ENCODE data around the gene LARGE2.

The LARGE2 gene

GRCh38 chr11:45964911-45965389 lies 42.5 kb downstream of the LARGE2 start:
- peak; percentile 30 for DNase-seq (ENCODE audit: low read depth)

DNA sequence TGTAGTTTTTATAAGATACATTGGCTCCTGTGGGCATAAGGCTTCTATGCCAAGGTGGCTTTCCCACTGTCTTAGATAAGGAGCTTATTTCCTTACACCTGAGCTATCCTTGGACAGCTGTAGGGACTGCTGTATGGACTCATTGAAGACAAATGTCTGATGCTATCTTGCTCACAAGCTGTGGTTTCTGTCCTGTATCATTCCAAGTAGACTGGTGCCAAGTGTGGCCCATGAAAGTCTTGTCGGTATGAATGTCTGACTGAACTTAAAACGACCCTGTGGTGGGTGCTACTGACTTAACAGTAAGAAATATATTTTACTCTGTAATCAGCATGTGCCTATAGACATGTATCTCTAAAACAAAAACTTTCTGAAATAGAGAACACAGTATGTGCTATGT lies 45.0 kb downstream of the LARGE2 start:
- DNase-seq (ENCODE audit: low read depth), result no peak

DNA sequence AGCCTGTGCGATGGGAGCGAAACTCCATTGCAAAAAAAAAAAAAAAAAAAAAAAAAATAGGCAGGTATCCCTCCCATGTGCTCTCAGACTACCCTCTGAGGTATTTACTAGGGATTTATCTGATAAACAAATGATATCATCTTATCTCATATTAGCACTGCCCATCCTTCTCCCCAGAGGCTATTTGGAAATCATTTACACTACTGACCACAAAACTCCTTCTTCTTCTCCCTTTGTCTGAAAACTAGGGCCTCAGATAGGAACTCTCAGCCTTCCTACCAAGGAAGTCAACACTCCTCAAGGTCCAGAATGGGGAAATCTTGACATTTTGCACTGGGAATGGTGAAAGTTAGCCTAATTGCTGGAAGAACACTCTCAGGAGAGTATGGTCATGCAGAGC lies 46.4 kb downstream of the LARGE2 start:
- no peak for DNase-seq (ENCODE audit: low read depth)

- no peak for DNase-seq (ENCODE audit: low read depth)
Measured at GRCh38 chr11:45973601-45974000, 51.1 kb downstream of the LARGE2 start.

DNA sequence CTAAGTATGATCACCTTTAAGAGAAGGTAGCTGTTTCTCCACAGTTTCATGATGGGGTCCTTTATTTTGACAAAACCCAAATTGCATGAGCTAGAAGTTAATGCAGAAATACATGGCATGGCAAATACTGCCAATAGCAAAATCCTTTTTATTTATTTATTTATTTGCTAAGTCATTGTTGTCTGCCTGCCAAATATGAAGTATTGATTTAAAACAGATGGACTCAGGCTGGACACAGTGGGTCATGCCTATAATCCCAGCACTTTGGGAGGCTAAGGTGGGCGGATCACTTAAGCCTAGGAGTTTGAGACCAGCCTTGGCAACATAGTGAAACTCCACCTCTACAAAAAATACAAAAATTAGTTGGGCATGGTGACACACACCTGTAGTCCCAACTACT lies 52.4 kb downstream of the LARGE2 start:
- DNase-seq (ENCODE audit: low read depth), result no peak

Measured in activated T-helper 9 cell treated with anti-CD3 and anti-CD28 coated beads, Interleukin-2, amount 50 U/mL, for 16 hours (primary cell).